Measurements from ENCODE around the gene ZDHHC17.

ZDHHC17 gene

DNA sequence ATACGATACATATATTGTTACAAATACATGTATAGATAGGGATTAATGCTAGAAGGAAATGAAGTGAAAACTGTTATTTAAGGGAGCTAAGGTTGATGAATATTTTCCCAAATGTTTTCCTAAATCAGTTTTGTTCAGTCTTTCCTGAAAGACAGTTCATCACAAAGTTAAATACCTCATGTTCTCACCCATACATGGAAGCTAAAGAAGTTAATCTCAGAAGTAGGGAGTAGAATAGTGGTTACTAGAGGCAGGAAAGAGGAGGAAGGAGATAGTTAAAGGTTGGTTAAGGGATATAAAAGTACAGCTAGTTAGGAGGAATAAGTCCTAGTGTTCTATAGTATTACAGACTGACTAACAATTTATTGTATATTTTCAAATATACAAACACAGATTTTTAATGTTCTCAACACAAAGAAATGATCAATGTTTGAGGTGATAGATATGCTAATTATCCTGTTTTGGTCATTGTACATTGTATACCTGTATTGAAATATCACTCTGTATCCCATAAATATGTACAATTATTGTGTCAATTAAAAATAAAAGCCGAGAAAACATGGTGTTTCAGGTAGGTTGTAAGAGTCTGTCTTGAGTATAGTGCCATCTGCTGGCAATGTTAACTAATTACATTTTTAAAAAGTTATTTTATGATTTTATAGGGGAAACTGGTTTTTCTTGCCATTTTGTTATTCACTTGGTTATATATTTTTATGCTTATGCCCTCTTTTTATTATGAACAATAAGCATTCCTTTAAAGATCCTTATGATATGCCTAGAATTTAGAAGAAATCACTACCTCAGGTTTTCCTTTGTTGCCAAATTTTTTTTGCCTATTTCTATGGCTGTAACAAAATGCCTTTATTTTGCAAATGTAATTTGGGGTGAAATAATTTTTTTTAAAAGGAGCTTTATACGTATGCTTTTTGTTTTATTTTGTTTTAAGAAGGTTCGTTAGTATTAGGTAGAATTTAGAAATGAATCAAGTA, 26.9 kb downstream of the ZDHHC17 start:
- Histone ChIP-seq H3K36me3 (ENCODE audit: control insufficient read depth in 4 of 4, insufficient read depth in 4 of 4, low read length in 3 of 4) (no peaks in the 10 kb centered on the region), H3K27me3 (replicated peaks in 2 of 5; ENCODE audit: control insufficient read depth in 4 of 5, insufficient read depth in 5 of 5, low read length in 4 of 5) (no peaks in the 10 kb centered on the region), H3K4me3 (ENCODE audit: control insufficient read depth in 1 of 7, extremely low read depth in 1 of 7, insufficient read depth in 4 of 7, low read depth in 2 of 7, low read length in 6 of 7) (no peak overlapping the region), H3K4me1 (ENCODE audit: control extremely low read depth in 1 of 4, control insufficient read depth in 4 of 4, insufficient read depth in 4 of 4, low read length in 3 of 4) (peaks cover 0 to 2% (median 0%) of the 10 kb centered on the region in 4 experiments), H3K27ac (ENCODE audit: insufficient read depth in 1 of 2, low read depth in 1 of 2, low read length in 2 of 2, poor library complexity in 1 of 2, severe bottlenecking in 2 of 2) (no peak overlapping the region), H3K9me3 (ENCODE audit: control extremely low read depth in 1 of 5, control insufficient read depth in 4 of 5, insufficient read depth in 2 of 5, low read depth in 1 of 5, low read length in 4 of 5) (peaks cover 0 to 3% (median 0%) of the 10 kb centered on the region in 5 experiments)
- WGBS (ENCODE audit: insufficient coverage) = no CpG with 5 or more reads among the region's 4 CpGs
- peak; percentile 17 to 57 (median 56) for DNase-seq
- ChIA-PET CTCF (interaction anchor here (0.6 to 7.0 kb wide), 24 partner anchors 8 to 1263 kb away, joined by 3 to 52 read pairs (median 4); partner anchors contain the start of gene ZDHHC17), POLR2A (no interaction called here)

DNA sequence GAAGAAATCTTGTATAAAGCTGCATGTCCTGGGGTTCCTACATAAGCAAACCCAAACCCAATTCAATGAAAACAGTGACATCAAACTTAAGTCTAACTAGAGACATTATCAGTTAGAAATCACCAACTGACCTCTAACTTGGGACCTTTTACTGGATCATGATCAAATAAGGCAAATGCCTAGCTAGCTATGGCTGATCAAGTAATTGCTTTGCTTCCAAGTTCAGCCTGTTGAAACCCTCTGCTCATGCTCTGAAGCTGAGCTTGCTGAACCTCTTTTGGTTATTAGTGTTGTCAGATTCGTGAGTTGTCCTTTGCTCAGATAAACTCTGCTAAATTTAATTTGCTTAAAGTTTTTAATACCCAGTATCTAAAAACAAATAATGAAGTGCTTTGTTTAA, 28.9 kb downstream of the ZDHHC17 start:
- Histone ChIP-seq H3K4me3 (ENCODE audit: control insufficient read depth in 1 of 7, extremely low read depth in 1 of 7, insufficient read depth in 4 of 7, low read depth in 2 of 7, low read length in 6 of 7) (no peak overlapping the region), H3K27me3 (replicated peaks in 2 of 5; ENCODE audit: control insufficient read depth in 4 of 5, insufficient read depth in 5 of 5, low read length in 4 of 5) (no peaks in the 10 kb centered on the region), H3K36me3 (ENCODE audit: control insufficient read depth in 4 of 4, insufficient read depth in 4 of 4, low read length in 3 of 4) (peaks cover 0 to 3% (median under 1%) of the 10 kb centered on the region in 4 experiments), H3K27ac (ENCODE audit: insufficient read depth in 1 of 2, low read depth in 1 of 2, low read length in 2 of 2, poor library complexity in 1 of 2, severe bottlenecking in 2 of 2) (no peak overlapping the region), H3K9me3 (ENCODE audit: control extremely low read depth in 1 of 5, control insufficient read depth in 4 of 5, insufficient read depth in 2 of 5, low read depth in 1 of 5, low read length in 4 of 5) (no peaks in the 10 kb centered on the region), H3K4me1 (ENCODE audit: control extremely low read depth in 1 of 4, control insufficient read depth in 4 of 4, insufficient read depth in 4 of 4, low read length in 3 of 4) (peaks cover 0 to 2% (median 0%) of the 10 kb centered on the region in 4 experiments)
- CTCF ChIA-PET = interaction anchor here (0.6 to 7.0 kb wide), 9 partner anchors 11 to 323 kb away, joined by 3 to 52 read pairs (median 4); no protein-coding TSS in a partner anchor
- POLR2A ChIA-PET = no interaction called here
- no CpG with 5 or more reads among the region's 1 CpG for WGBS (ENCODE audit: insufficient coverage)
- DNase-seq = no peak

GRCh38 chr12:76798864-76799263, 34.9 kb downstream of the ZDHHC17 start:
- ChIA-PET POLR2A (no interaction called here), CTCF (interaction anchor here (1.3 kb wide), 1 partner anchor 8 kb away, joined by 3 read pairs; no protein-coding TSS in a partner anchor)
- H3K27me3 ChIP-seq (replicated peaks in 2 of 5; ENCODE audit: control insufficient read depth in 4 of 5, insufficient read depth in 5 of 5, low read length in 4 of 5) = no peaks in the 10 kb centered on the region
- H3K4me3 ChIP-seq (ENCODE audit: control insufficient read depth in 1 of 7, extremely low read depth in 1 of 7, insufficient read depth in 4 of 7, low read depth in 2 of 7, low read length in 6 of 7) = no peak overlapping the region
- H3K9me3 ChIP-seq (ENCODE audit: control extremely low read depth in 1 of 5, control insufficient read depth in 4 of 5, insufficient read depth in 2 of 5, low read depth in 1 of 5, low read length in 4 of 5) = peaks cover 0 to 32% (median 6%) of the 10 kb centered on the region in 5 experiments
- no peaks in the 10 kb centered on the region for H3K4me1 ChIP-seq (ENCODE audit: control extremely low read depth in 1 of 4, control insufficient read depth in 4 of 4, insufficient read depth in 4 of 4, low read length in 3 of 4)
- peaks cover 10 to 40% (median 17%) of the 10 kb centered on the region in 4 experiments for H3K36me3 ChIP-seq (ENCODE audit: control insufficient read depth in 4 of 4, insufficient read depth in 4 of 4, low read length in 3 of 4)
- no peak overlapping the region for H3K27ac ChIP-seq (ENCODE audit: insufficient read depth in 1 of 2, low read depth in 1 of 2, low read length in 2 of 2, poor library complexity in 1 of 2, severe bottlenecking in 2 of 2)
- no peak for DNase-seq
- 100% methylated on average over 4 of the region's 4 CpGs for WGBS (ENCODE audit: insufficient coverage)

GRCh38 chr12:76799362-76799761, 35.4 kb downstream of the ZDHHC17 start:
- POLR2A ChIA-PET = no interaction called here
- no peaks in the 10 kb centered on the region for H3K27me3 ChIP-seq (replicated peaks in 2 of 5; ENCODE audit: control insufficient read depth in 4 of 5, insufficient read depth in 5 of 5, low read length in 4 of 5)
- H3K9me3 ChIP-seq (ENCODE audit: control extremely low read depth in 1 of 5, control insufficient read depth in 4 of 5, insufficient read depth in 2 of 5, low read depth in 1 of 5, low read length in 4 of 5) = peaks cover 0 to 32% (median 6%) of the 10 kb centered on the region in 5 experiments
- 100% methylated on average over 2 of the region's 2 CpGs for WGBS (ENCODE audit: insufficient coverage)
- CTCF ChIA-PET = interaction anchor here (1.3 kb wide), 1 partner anchor 9 kb away, joined by 3 read pairs; no protein-coding TSS in a partner anchor
- no peaks in the 10 kb centered on the region for H3K4me1 ChIP-seq (ENCODE audit: control extremely low read depth in 1 of 4, control insufficient read depth in 4 of 4, insufficient read depth in 4 of 4, low read length in 3 of 4)
- H3K27ac ChIP-seq (ENCODE audit: insufficient read depth in 1 of 2, low read depth in 1 of 2, low read length in 2 of 2, poor library complexity in 1 of 2, severe bottlenecking in 2 of 2) = no peak overlapping the region
- no peak for DNase-seq
- peaks cover 10 to 40% (median 18%) of the 10 kb centered on the region in 4 experiments for H3K36me3 ChIP-seq (ENCODE audit: control insufficient read depth in 4 of 4, insufficient read depth in 4 of 4, low read length in 3 of 4)
- no peak overlapping the region for H3K4me3 ChIP-seq (ENCODE audit: control insufficient read depth in 1 of 7, extremely low read depth in 1 of 7, insufficient read depth in 4 of 7, low read depth in 2 of 7, low read length in 6 of 7)

- no peak overlapping the region for H3K27ac ChIP-seq (ENCODE audit: insufficient read depth in 1 of 2, low read depth in 1 of 2, low read length in 2 of 2, poor library complexity in 1 of 2, severe bottlenecking in 2 of 2)
- DNase-seq = no peak
- peaks cover 0 to 32% (median 6%) of the 10 kb centered on the region in 5 experiments for H3K9me3 ChIP-seq (ENCODE audit: control extremely low read depth in 1 of 5, control insufficient read depth in 4 of 5, insufficient read depth in 2 of 5, low read depth in 1 of 5, low read length in 4 of 5)
- no peak overlapping the region for H3K4me3 ChIP-seq (ENCODE audit: control insufficient read depth in 1 of 7, extremely low read depth in 1 of 7, insufficient read depth in 4 of 7, low read depth in 2 of 7, low read length in 6 of 7)
- ChIA-PET POLR2A (no interaction called here), CTCF (interaction anchor here (1.1 kb wide), 1 partner anchor 8 kb away, joined by 3 read pairs; no protein-coding TSS in a partner anchor)
- H3K27me3 ChIP-seq (replicated peaks in 2 of 5; ENCODE audit: control insufficient read depth in 4 of 5, insufficient read depth in 5 of 5, low read length in 4 of 5) = no peaks in the 10 kb centered on the region
- H3K4me1 ChIP-seq (ENCODE audit: control extremely low read depth in 1 of 4, control insufficient read depth in 4 of 4, insufficient read depth in 4 of 4, low read length in 3 of 4) = no peaks in the 10 kb centered on the region
- H3K36me3 ChIP-seq (ENCODE audit: control insufficient read depth in 4 of 4, insufficient read depth in 4 of 4, low read length in 3 of 4) = peaks cover 12 to 56% (median 29%) of the 10 kb centered on the region in 4 experiments
- no CpG with 5 or more reads among the region's 3 CpGs for WGBS (ENCODE audit: insufficient coverage)
Observed at GRCh38 chr12:76802060-76802459, 38.1 kb downstream of the ZDHHC17 start.

GRCh38 chr12:76804435-76804976, 40.6 kb downstream of the ZDHHC17 start:
- peaks cover 0 to 28% (median 6%) of the 10 kb centered on the region in 5 experiments for H3K9me3 ChIP-seq (ENCODE audit: control extremely low read depth in 1 of 5, control insufficient read depth in 4 of 5, insufficient read depth in 2 of 5, low read depth in 1 of 5, low read length in 4 of 5)
- 100% methylated on average over 6 of the region's 8 CpGs for WGBS (ENCODE audit: insufficient coverage)
- no peaks in the 10 kb centered on the region for H3K27me3 ChIP-seq (replicated peaks in 2 of 5; ENCODE audit: control insufficient read depth in 4 of 5, insufficient read depth in 5 of 5, low read length in 4 of 5)
- H3K27ac ChIP-seq (ENCODE audit: insufficient read depth in 1 of 2, low read depth in 1 of 2, low read length in 2 of 2, poor library complexity in 1 of 2, severe bottlenecking in 2 of 2) = no peak overlapping the region
- H3K4me3 ChIP-seq (ENCODE audit: control insufficient read depth in 1 of 7, extremely low read depth in 1 of 7, insufficient read depth in 4 of 7, low read depth in 2 of 7, low read length in 6 of 7) = no peak overlapping the region
- DNase-seq = no peak
- no peaks in the 10 kb centered on the region for H3K4me1 ChIP-seq (ENCODE audit: control extremely low read depth in 1 of 4, control insufficient read depth in 4 of 4, insufficient read depth in 4 of 4, low read length in 3 of 4)
- ChIA-PET CTCF (no interaction called here), POLR2A (no interaction called here)
- H3K36me3 ChIP-seq (ENCODE audit: control insufficient read depth in 4 of 4, insufficient read depth in 4 of 4, low read length in 3 of 4) = peaks cover 5 to 51% (median 24%) of the 10 kb centered on the region in 4 experiments

Data from common myeloid progenitor, CD34-positive (primary cell).